H1 (cell line): ENCODE results near the gene ARID3B. TPM values are rescaled to one million over a fixed set of nuclear protein-coding genes. Genes with fewer than 3 reads are reported as not detected.
"Not testable (repeated sequence)": the region's sequence is repeated elsewhere in the genome, so short reads cannot be mapped to it uniquely, and the experiment has no call there.

Experiments
- CTCF ChIA-PET: fragments of 300-600 bp; sonication (Branson Sonifier 250); formaldehyde crosslinking; loops from one replicate; lab custom pipeline; 2021; ENCODE audit not compliant: partially characterized antibody; lab: Charles Lee
- POLR2A ChIA-PET: fragments of 300-600 bp; sonication (Branson Sonifier 250); formaldehyde crosslinking; loops from one replicate; lab custom pipeline; 2021; ENCODE audit warnings: inconsistent platforms; ENCODE audit not compliant: partially characterized antibody; lab: Charles Lee
- DNase-seq, 2 experiments: peaks; one replicate each; pipeline versions ENCODE4 v3.0.0 to v3.0.0-alpha.2; 2010 to 2022; ENCODE audit warnings: low spot score in 2 of 2, low read depth in 1 of 2, mixed read lengths in 1 of 2
- FAIRE-seq: peaks from 2 replicates; lab custom pipeline; 2011; peaks lifted over from hg19 to GRCh38; lab: Jason Lieb, UNC
- H2AFZ ChIP-seq: 2 replicates; pipeline ENCODE4 v1.8.1; 2012; ENCODE audit warnings: low read length, inconsistent platforms
- H2AK5ac ChIP-seq: 2 replicates; pipeline ENCODE4 v1.6.1; 2013; ENCODE audit warnings: low read depth, low read length
- H2BK120ac ChIP-seq: replicated peaks from 2 replicates; pipeline ENCODE3; 2013; ENCODE audit warnings: low read depth, low read length, inconsistent platforms
- H2BK12ac ChIP-seq: 2 replicates; pipeline ENCODE4 v1.6.1; 2013; ENCODE audit warnings: low read depth, low read length
- H2BK15ac ChIP-seq: 2 replicates; pipeline ENCODE4 v1.6.1; 2013; ENCODE audit warnings: low read length
- H2BK20ac ChIP-seq: 2 replicates; pipeline ENCODE4 v1.6.1; 2013; ENCODE audit warnings: low read length
- H2BK5ac ChIP-seq: 2 replicates; pipeline ENCODE4 v1.6.1; 2013; ENCODE audit warnings: low read depth, low read length
- H3K14ac ChIP-seq: 2 replicates; pipeline ENCODE4 v1.6.1; 2013; ENCODE audit warnings: inconsistent platforms; ENCODE audit not compliant: insufficient read length
- H3K18ac ChIP-seq: 2 replicates; pipeline ENCODE4 v1.6.1; 2013; ENCODE audit warnings: low read length; ENCODE audit errors: extremely low read depth
- H3K23ac ChIP-seq: 2 replicates; pipeline ENCODE4 v1.6.1; 2013; ENCODE audit warnings: inconsistent platforms; ENCODE audit not compliant: insufficient read length
- H3K23me2 ChIP-seq: 2 replicates; pipeline ENCODE4 v1.6.1; 2013; ENCODE audit warnings: low read depth, low read length
- H3K27ac ChIP-seq: 2 replicates; pipeline ENCODE4 v1.6.1; 2011; ENCODE audit warnings: low read depth, low read length, inconsistent platforms
- H3K27me3 ChIP-seq, 4 experiments: replicated peaks in 1 of 4; 1 replicate in 1 of 4; 2 replicates in 3 of 4; pipeline versions ENCODE4 v1.6.1 to v1.8.1; 2011 to 2013; ENCODE audit warnings: low read length in 3 of 4, mild to moderate bottlenecking in 3 of 4, inconsistent platforms in 2 of 4, mixed read lengths in 2 of 4, moderate library complexity in 1 of 4; ENCODE audit not compliant: control insufficient read depth in 3 of 4, insufficient read depth in 3 of 4; ENCODE audit errors: extremely low read depth in 1 of 4
- H3K36me3 ChIP-seq, 4 experiments: 2 replicates each; pipeline versions ENCODE4 v1.6.1 to v1.8.1; 2011 to 2013; ENCODE audit warnings: mild to moderate bottlenecking in 4 of 4, low read length in 3 of 4, moderate library complexity in 2 of 4, control low read depth in 1 of 4, inconsistent platforms in 1 of 4; ENCODE audit not compliant: insufficient read depth in 4 of 4, control insufficient read depth in 2 of 4
- H3K4ac ChIP-seq: replicated peaks from 2 replicates; pipeline ENCODE3; 2013; ENCODE audit warnings: low read length, low read depth, mixed read lengths, inconsistent platforms; ENCODE audit not compliant: insufficient read length
- H3K4me1 ChIP-seq, 4 experiments: replicated peaks in 1 of 4; 1 replicate in 1 of 4; 2 replicates in 3 of 4; pipeline versions ENCODE4 v1.6.1 to v1.8.1; 2011 to 2013; ENCODE audit warnings: low read length in 3 of 4, inconsistent platforms in 2 of 4, mixed read lengths in 1 of 4; ENCODE audit not compliant: insufficient read depth in 4 of 4, control insufficient read depth in 3 of 4
- H3K4me2 ChIP-seq, 2 experiments: 2 replicates each; pipeline versions ENCODE4 v1.6.1 to v1.8.1; 2011 to 2013; ENCODE audit warnings: low read depth in 2 of 2, low read length in 2 of 2, control low read depth in 1 of 2, inconsistent platforms in 1 of 2, mild to moderate bottlenecking in 1 of 2; ENCODE audit not compliant: insufficient read depth in 1 of 2
- H3K4me3 ChIP-seq, 4 experiments: fragments of 200-600, 300-600 bp in 1 of 4; sonication (generic), shearing (Covaris generic), sonication (Bioruptor Twin) in 1 of 4; 2 replicates each; pipeline versions ENCODE4 v1.5.1 to v1.8.1; 2011 to 2016; ENCODE audit warnings: low read length in 4 of 4, low read depth in 3 of 4, control low read depth in 2 of 4, inconsistent platforms in 2 of 4, mild to moderate bottlenecking in 2 of 4, mixed read lengths in 1 of 4, moderate library complexity in 1 of 4; ENCODE audit not compliant: insufficient read depth in 2 of 4; ENCODE audit errors: extremely low read depth in 1 of 4
- H3K56ac ChIP-seq: replicated peaks from 2 replicates; pipeline ENCODE3; 2013; ENCODE audit warnings: low read depth, mild to moderate bottlenecking, mixed read lengths, low read length, inconsistent platforms; ENCODE audit not compliant: insufficient read length
- H3K79me1 ChIP-seq: 2 replicates; pipeline ENCODE4 v1.6.1; 2013; ENCODE audit warnings: low read depth, low read length, control low read depth
- H3K79me2 ChIP-seq, 2 experiments: 2 replicates each; pipeline versions ENCODE4 v1.6.1 to v1.8.1; 2012 to 2013; ENCODE audit warnings: low read length in 2 of 2, mild to moderate bottlenecking in 2 of 2, inconsistent platforms in 1 of 2; ENCODE audit not compliant: insufficient read depth in 2 of 2, control insufficient read depth in 1 of 2
- H3K9ac ChIP-seq, 4 experiments: replicated peaks in 1 of 4; 1 replicate in 1 of 4; 2 replicates in 3 of 4; pipeline versions ENCODE4 v1.6.1 to v1.8.1; 2011 to 2013; ENCODE audit warnings: low read depth in 3 of 4, low read length in 3 of 4, control low read depth in 2 of 4, mild to moderate bottlenecking in 2 of 4, moderate library complexity in 2 of 4, inconsistent platforms in 1 of 4; ENCODE audit errors: extremely low read depth in 1 of 4
- H3K9me3 ChIP-seq, 2 experiments: 2 replicates each; pipeline versions ENCODE4 v1.6.1 to v1.8.1; 2012 to 2013; ENCODE audit warnings: mild to moderate bottlenecking in 2 of 2, moderate library complexity in 2 of 2, control low read depth in 1 of 2, inconsistent platforms in 1 of 2, low read depth in 1 of 2, low read length in 1 of 2, mixed read lengths in 1 of 2; ENCODE audit not compliant: insufficient read depth in 2 of 2
- H4K20me1 ChIP-seq, 2 experiments: replicated peaks in 1 of 2; 2 replicates each; pipeline versions ENCODE3 to v1.8.1; 2011 to 2013; ENCODE audit warnings: inconsistent platforms in 2 of 2, low read length in 2 of 2, mild to moderate bottlenecking in 1 of 2; ENCODE audit not compliant: insufficient read depth in 2 of 2, control insufficient read depth in 1 of 2
- H4K5ac ChIP-seq: 2 replicates; pipeline ENCODE4 v1.6.1; 2013; ENCODE audit warnings: low read length, low read depth, mixed read lengths, inconsistent platforms; ENCODE audit not compliant: insufficient read length
- H4K8ac ChIP-seq: 2 replicates; pipeline ENCODE4 v1.8.0; 2013; ENCODE audit warnings: mild to moderate bottlenecking, moderate library complexity, low read length, inconsistent platforms; ENCODE audit not compliant: insufficient read depth; ENCODE audit errors: extremely low read depth
- H4K91ac ChIP-seq: replicated peaks from 2 replicates; pipeline ENCODE3; 2013; ENCODE audit warnings: low read length, mixed read lengths, inconsistent platforms; ENCODE audit not compliant: insufficient read length
- WGBS, 2 experiments: shearing (Covaris generic) in 1 of 2; methylation state at CpG; one replicate each; pipeline versions ENCODE4 v1.1.6 to v1.1.7; 2013 to 2015; ENCODE audit warnings: low lambda C conversion rate in 2 of 2, mixed read lengths in 2 of 2, inconsistent platforms in 1 of 2, low coverage in 1 of 2, missing lambda C conversion rate in 1 of 2; ENCODE audit not compliant: insufficient replicate concordance in 2 of 2, insufficient coverage in 1 of 2, insufficient read length in 1 of 2; ENCODE audit errors: extremely low coverage in 1 of 2, missing lambda C conversion rate in 1 of 2; 5-methylcytosine and 5-hydroxymethylcytosine counted together
- polyA plus RNA-seq, 7 experiments: library from polyadenylated mRNA; depleted of rRNA in 3 of 7; stranded (reverse) in 5 of 7; unstranded in 2 of 7; fragments of >200 nt in 5 of 7; fragments of 200-250 nt in 2 of 7; gene quantifications; 1 replicate in 5 of 7; 2 replicates in 1 of 7; 4 replicates in 1 of 7; pipeline versions ENCODE4 v1.2.1 to v1.2.3, GENCODE V29; 2011 to 2013; ENCODE audit warnings: missing spikeins in 2 of 7, mixed read lengths in 2 of 7
- total RNA-seq: library from RNA; stranded (reverse); fragmentation: NEBNext Ultra II Directional; extraction: Animal tissue kit (Norgen Biotek cat#: 25700); gene quantifications from 2 replicates; pipeline ENCODE4 v1.2.1, GENCODE V29; 2021

The ARID3B gene
- total and polyA plus RNA-seq, 2 of the 8 experiments (the other 6 are each of a cell fraction or from before 2014, with no cell fraction given), result 81.0 to 115 TPM

- POLR2A ChIA-PET, result interaction anchor here (1.4 to 3.7 kb wide), 2 partner anchors 8 to 14 kb away, joined by 4 to 32 read pairs; no protein-coding TSS in a partner anchor
- H2BK5ac ChIP-seq, H3K79me1 ChIP-seq, H3K4ac ChIP-seq, H3K27ac ChIP-seq, H4K20me1 ChIP-seq, H2AFZ ChIP-seq, H3K9ac ChIP-seq, H3K79me2 ChIP-seq, H4K5ac ChIP-seq, H3K56ac ChIP-seq, H3K27me3 ChIP-seq, H3K4me2 ChIP-seq, H3K23ac ChIP-seq, H2AK5ac ChIP-seq, H3K18ac ChIP-seq, CTCF ChIA-PET, H3K4me1 ChIP-seq, H3K14ac ChIP-seq, FAIRE-seq, H2BK120ac ChIP-seq, DNase-seq, H4K8ac ChIP-seq, H2BK15ac ChIP-seq, H2BK12ac ChIP-seq, H3K9me3 ChIP-seq, H4K91ac ChIP-seq, H3K4me3 ChIP-seq, H3K23me2 ChIP-seq, H2BK20ac ChIP-seq: not testable (repeated sequence)
- H3K36me3 ChIP-seq, result peaks cover 21 to 39% (median 29%) of the 10 kb centered on the region in 4 experiments
- 82% methylated on average over 9 of the region's 11 CpGs; no CpG with 5 or more reads in 1 of the 2 experiments for WGBS, 2 experiments
Measured at GRCh38 chr15:74596736-74597135, 55.7 kb downstream of the ARID3B start.

GRCh38 chr15:74597146-74597705 is 56.2 kb downstream of the ARID3B start:
- POLR2A ChIA-PET, result interaction anchor here (1.4 to 9.3 kb wide), 7 partner anchors 8 to 219 kb away, joined by 4 to 122 read pairs (median 5); partner anchors contain the start of gene CLK3
- CTCF ChIA-PET, H3K4me3 ChIP-seq, H2BK120ac ChIP-seq, H3K18ac ChIP-seq, H2BK20ac ChIP-seq, H3K9ac ChIP-seq, H2AFZ ChIP-seq, H3K23me2 ChIP-seq, H2BK5ac ChIP-seq, DNase-seq, H3K27ac ChIP-seq, H3K4me2 ChIP-seq, H4K8ac ChIP-seq, H3K4ac ChIP-seq, H2BK12ac ChIP-seq, H2BK15ac ChIP-seq, H3K14ac ChIP-seq, H4K20me1 ChIP-seq, H3K23ac ChIP-seq, H3K27me3 ChIP-seq, H4K5ac ChIP-seq, H3K9me3 ChIP-seq, H2AK5ac ChIP-seq, FAIRE-seq, H3K79me2 ChIP-seq, H3K4me1 ChIP-seq, H3K56ac ChIP-seq, H4K91ac ChIP-seq, H3K79me1 ChIP-seq: not testable (repeated sequence)
- H3K36me3 ChIP-seq, result peaks cover 17 to 34% (median 24%) of the 10 kb centered on the region in 4 experiments
- WGBS, 2 experiments, result 97% methylated on average over 12 of the region's 16 CpGs; no CpG with 5 or more reads in 1 of the 2 experiments
